KOPT-K1 (cell line): ENCODE measurements around the gene PLAGL1.
"Not testable (repeated sequence)": the region's sequence is repeated elsewhere in the genome, so short reads cannot be mapped to it uniquely, and the experiment has no call there.

ENCODE experiments used
- H3K27ac ChIP-seq: fragments of 200-600 bp; sonication (generic); 2 replicates; pipeline ENCODE4 v1.5.1; 2016; ENCODE audit warnings: antibody characterized with exemption, mild to moderate bottlenecking, low read depth, low read length; ENCODE audit not compliant: poor library complexity, severe bottlenecking
- H3K36me3 ChIP-seq: fragments of 200-600 bp; sonication (generic); 2 replicates; pipeline ENCODE4 v1.5.1; 2017; ENCODE audit warnings: antibody characterized with exemption, mild to moderate bottlenecking, low read length, moderate library complexity; ENCODE audit not compliant: insufficient read depth
- H3K9me3 ChIP-seq: fragments of 200-600 bp; sonication (generic); 2 replicates; pipeline ENCODE4 v1.5.1; 2017; ENCODE audit warnings: antibody characterized with exemption, low read length, mild to moderate bottlenecking; ENCODE audit not compliant: insufficient read depth, poor library complexity, severe bottlenecking

PLAGL1 gene

DNA sequence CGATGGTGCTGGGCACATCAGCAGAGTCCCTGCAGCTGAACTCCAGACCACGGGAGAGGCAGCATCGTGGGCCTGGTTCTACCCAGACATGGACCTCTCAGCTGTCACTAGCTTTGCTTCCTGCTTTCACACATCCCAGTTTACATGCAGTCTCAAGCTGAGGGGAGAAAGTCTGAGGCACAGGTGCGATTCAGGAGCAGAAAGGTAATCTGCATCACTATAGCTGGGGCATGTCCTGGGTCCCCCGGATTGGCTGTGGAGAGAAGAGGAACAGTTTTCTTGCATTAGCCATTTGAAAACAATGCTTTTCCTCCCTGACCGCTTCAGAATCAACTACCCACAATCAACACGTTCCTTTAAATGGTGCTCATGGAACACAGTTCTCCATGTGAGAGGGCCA is 59.9 kb downstream of the PLAGL1 start:
- Histone ChIP-seq H3K36me3 (peaks cover 13% of the 10 kb centered on the region; the same call in 1 of the 2 replicates), H3K27ac (no peak overlapping the region), H3K9me3 (peaks cover 18% of the 10 kb centered on the region)

GRCh38 chr6:143941852-143942627 is 66.0 kb downstream of the PLAGL1 start:
- Histone ChIP-seq H3K36me3 (0 out of 2 replicates have a peak, but pooled peaks cover 1% of the 10 kb centered on the region), H3K27ac (no peak overlapping the region), H3K9me3 (peaks cover 5% of the 10 kb centered on the region)

DNA sequence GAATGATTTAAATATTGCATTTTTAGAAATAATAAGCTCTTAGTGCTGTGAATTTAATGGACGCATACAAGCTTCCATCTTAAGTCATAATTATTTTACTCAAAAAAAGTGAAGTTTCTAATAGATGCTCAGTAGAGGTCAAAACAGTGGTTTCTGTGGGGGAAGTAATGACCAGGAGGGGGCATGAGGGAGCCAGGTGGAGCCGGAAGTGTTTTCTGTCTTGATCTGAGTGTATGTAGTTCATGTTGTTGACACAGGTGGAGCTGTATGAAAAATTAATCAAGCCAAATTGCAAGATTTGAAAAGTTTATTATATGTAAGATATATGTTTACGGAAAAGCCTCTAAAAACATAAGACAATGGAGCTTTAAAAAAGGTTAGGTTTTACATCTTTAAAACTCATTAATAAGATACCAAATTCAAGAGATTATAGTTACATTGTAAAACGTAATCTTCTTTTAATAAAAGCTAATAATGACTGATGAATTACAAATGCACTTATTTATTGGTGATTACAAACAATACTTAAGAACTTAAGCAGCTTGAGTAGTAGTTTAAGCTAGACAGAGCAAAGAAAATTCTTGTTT is 68.0 kb downstream of the PLAGL1 start:
- Histone ChIP-seq H3K36me3 (no peaks in the 10 kb centered on the region), H3K9me3 (no peaks in the 10 kb centered on the region), H3K27ac (no peak overlapping the region)

- Histone ChIP-seq H3K27ac (no peak overlapping the region), H3K9me3 (no peaks in the 10 kb centered on the region), H3K36me3 (no peaks in the 10 kb centered on the region)
Observed at GRCh38 chr6:143939364-143939763, 68.7 kb downstream of the PLAGL1 start.

GRCh38 chr6:143937668-143937970 is 70.4 kb downstream of the PLAGL1 start:
- Histone ChIP-seq H3K36me3 (no peaks in the 10 kb centered on the region), H3K27ac (no peak overlapping the region), H3K9me3 (no peaks in the 10 kb centered on the region)

- no peak overlapping the region for H3K27ac ChIP-seq
- no peaks in the 10 kb centered on the region for H3K9me3 ChIP-seq
- no peaks in the 10 kb centered on the region for H3K36me3 ChIP-seq
Observed at GRCh38 chr6:143936778-143937667, 71.0 kb downstream of the PLAGL1 start.

GRCh38 chr6:143936347-143936746 is 71.7 kb downstream of the PLAGL1 start:
- Histone ChIP-seq H3K27ac (no peak overlapping the region), H3K36me3 (no peaks in the 10 kb centered on the region), H3K9me3 (no peaks in the 10 kb centered on the region)

- Histone ChIP-seq H3K9me3 (no peaks in the 10 kb centered on the region), H3K36me3 (no peaks in the 10 kb centered on the region)
Observed at GRCh38 chr6:143934867-143935266, 73.2 kb downstream of the PLAGL1 start.

GRCh38 chr6:143934331-143934730 is 73.7 kb downstream of the PLAGL1 start:
- no peak overlapping the region for H3K27ac ChIP-seq
- no peaks in the 10 kb centered on the region for H3K36me3 ChIP-seq
- H3K9me3 ChIP-seq = no peaks in the 10 kb centered on the region

More at GRCh38 chr6:143934867-143935266, 73.2 kb downstream of the PLAGL1 start:
- no peak overlapping the region for H3K27ac ChIP-seq

DNA sequence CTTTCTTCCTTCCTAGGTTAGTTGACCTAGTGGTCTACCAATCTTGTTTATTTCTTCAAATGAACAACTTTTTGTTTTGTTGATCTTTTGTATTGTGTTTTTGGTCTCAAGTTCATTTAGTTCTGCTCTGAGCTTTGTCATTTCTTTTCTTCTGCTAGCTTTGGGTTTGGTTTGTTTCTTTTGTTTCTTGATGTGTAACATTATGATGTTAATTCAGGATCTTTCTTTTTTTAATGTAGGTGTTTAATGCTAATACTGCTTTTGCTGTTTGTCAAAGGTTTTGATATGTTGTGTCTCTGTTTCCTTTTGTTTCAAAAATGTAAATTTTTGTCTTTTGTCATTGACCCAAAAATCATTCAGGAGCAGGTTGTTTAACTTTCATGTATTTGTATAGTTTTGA is 78.1 kb downstream of the PLAGL1 start:
- H3K36me3 ChIP-seq = no peaks in the 10 kb centered on the region
- H3K9me3 ChIP-seq = no peaks in the 10 kb centered on the region
- no peak overlapping the region for H3K27ac ChIP-seq

DNA sequence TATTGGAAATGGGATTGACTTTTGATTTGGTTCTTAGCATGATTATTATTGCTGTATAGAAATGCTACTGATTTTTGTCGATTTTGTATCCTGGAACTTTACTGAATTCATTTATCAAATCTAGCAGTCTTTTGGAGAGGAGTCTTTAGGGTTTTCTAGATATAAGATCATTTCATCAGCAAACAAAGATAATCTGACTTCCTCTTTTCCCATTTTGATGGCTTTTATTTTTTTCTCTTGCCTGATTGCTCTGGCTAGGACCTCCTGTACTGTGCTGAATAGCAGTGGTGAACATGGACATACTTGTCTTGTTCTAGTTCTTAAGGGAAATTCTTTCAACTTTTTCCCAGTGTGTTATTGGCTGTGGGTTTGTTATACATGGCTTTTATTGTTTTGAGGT is 79.2 kb downstream of the PLAGL1 start:
- Histone ChIP-seq H3K36me3 (no peaks in the 10 kb centered on the region), H3K9me3 (no peaks in the 10 kb centered on the region), H3K27ac (no peak overlapping the region)

DNA sequence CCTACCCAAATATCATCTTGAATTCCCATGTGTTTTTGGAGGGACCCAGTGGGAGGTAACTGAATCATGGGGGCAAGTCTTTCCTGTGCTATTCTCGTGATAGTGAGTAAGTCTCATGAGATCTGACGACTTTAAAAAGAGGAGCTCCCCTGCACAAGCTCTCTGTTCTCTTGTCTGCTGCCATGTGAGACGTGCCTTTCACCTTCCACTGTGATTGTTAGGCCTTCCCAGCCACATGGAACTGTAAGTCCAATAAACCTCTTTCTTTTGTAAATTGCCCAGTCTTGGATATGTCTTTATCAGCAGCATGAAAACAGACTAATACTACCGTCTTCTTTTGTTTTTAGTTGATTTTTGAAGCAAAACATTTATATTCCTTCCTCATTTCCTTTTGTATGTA is 91.0 kb downstream of the PLAGL1 start:
- not testable (repeated sequence) for H3K27ac ChIP-seq, H3K36me3 ChIP-seq
- peaks cover 22% of the 10 kb centered on the region for H3K9me3 ChIP-seq

DNA sequence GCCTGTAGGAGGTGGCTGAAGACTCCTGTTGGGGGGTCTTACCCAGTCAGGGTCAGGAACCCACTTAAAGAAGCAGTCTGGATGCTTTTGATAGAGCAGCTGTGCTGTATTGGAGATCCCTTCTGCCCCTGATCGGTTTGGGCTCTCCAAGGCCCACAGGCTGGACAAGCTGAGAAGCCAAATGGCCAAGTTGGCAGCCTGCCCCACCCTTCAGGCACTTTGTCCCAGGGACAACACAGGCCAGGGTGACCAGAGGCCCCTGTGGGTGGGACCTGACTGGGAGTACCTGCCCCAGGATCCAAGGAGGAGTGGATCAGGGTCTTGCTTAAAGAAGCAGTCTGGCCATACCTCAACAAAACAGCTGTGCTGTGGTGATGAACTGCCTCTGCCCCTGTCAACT is 95.4 kb downstream of the PLAGL1 start:
- H3K36me3 ChIP-seq = no peaks in the 10 kb centered on the region
- no peak overlapping the region for H3K27ac ChIP-seq
- H3K9me3 ChIP-seq = peaks cover 28% of the 10 kb centered on the region

DNA sequence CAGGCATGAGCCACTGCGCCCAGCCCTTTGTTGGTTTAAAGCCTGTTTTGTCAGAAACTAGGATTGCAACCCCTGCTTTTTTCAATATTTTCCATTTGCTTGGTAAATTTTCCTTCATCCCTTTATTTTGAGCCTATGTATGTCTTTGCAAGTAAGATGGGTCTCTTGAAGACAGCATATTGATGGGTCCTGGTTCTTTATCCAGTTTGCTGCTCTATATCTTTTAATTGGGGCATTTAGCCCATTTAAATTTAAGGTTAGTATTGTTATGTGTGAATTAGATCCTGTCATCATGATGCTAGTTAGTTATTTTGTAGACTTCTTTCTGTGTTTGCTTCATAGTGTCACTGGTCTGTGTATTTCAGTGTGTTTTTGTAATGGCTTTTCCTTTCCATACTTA is 97.0 kb downstream of the PLAGL1 start:
- Histone ChIP-seq H3K9me3 (peaks cover 28% of the 10 kb centered on the region), H3K27ac (no peak overlapping the region), H3K36me3 (no peaks in the 10 kb centered on the region)

GRCh38 chr6:143902827-143903226 is 105.2 kb downstream of the PLAGL1 start:
- Histone ChIP-seq H3K27ac (no peak overlapping the region), H3K36me3 (no peaks in the 10 kb centered on the region), H3K9me3 (no peaks in the 10 kb centered on the region)
